Erythroblast (primary cell): ENCODE data around the gene GCH1.

Source experiments
- GATA1 ChIP-seq: IDR thresholded peaks from 2 replicates; pipeline ENCODE4 v1.6.1; 2011; ENCODE audit warnings: low read depth, mild to moderate bottlenecking, control low read depth, low read length, moderate library complexity
- POLR2A ChIP-seq: IDR thresholded peaks from 2 replicates; pipeline ENCODE4 v1.6.1; 2011; ENCODE audit warnings: mild to moderate bottlenecking, low read length

DNA sequence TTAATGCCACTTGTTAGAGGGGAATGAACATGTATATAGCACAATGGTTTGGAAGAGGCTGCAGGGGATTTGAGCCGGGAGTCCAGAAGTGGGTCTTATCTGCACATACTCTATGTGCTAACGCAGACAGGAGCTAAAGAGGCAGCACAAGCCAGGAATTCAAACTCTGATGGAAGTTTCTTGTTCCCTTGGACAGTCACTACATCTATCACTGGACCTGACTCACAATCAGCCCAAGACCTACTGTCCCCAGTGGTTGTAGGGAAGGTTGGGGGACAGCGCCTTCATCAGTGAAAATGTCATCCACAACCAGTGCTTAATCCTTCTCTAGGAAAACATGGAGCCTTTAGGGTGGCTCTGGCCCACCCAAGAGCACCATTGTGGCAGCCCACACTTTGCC is 107.8 kb downstream of the GCH1 start:
- TF ChIP-seq POLR2A (no peak), GATA1 (no peak)
